GM23338 (cell line): ENCODE measurements around the gene CUX1. TPM values are rescaled to one million over a fixed set of nuclear protein-coding genes. Genes with fewer than 3 reads are reported as not detected.

Experiments
- ATAC-seq: fragments of 200-7000 bp; cut with Tn5 transposase; 3 replicates; pipeline ENCODE4 v1.9.1; 2020
- DNase-seq: peaks from one replicate; pipeline ENCODE4 v3.0.0-alpha.2; 2015; ENCODE audit warnings: low spot score
- H2AFZ ChIP-seq: fragments of 200-600 bp; sonication (generic); 2 replicates; pipeline ENCODE4 v1.8.0; 2016; ENCODE audit warnings: antibody characterized with exemption, mild to moderate bottlenecking, moderate library complexity
- H3F3A ChIP-seq: fragments of 200-600 bp; sonication (generic); replicated peaks from 2 replicates; pipeline ENCODE4 v1.8.0; 2017; ENCODE audit warnings: antibody characterized with exemption, mixed run types, low read depth
- H3K27ac ChIP-seq: fragments of 200-600 bp; sonication (generic); 2 replicates; pipeline ENCODE4 v1.6.1; 2016; ENCODE audit warnings: low read depth
- H3K27me3 ChIP-seq: fragments of 200-600 bp; sonication (generic); 2 replicates; pipeline ENCODE4 v1.8.0; 2016; ENCODE audit warnings: mild to moderate bottlenecking, mixed run types, moderate library complexity; ENCODE audit not compliant: insufficient read depth
- H3K36me3 ChIP-seq: fragments of 200-600 bp; sonication (generic); 2 replicates; pipeline ENCODE4 v1.8.0; 2016; ENCODE audit warnings: mild to moderate bottlenecking; ENCODE audit not compliant: insufficient read depth
- H3K4me1 ChIP-seq: fragments of 200-600 bp; sonication (generic); 2 replicates; pipeline ENCODE4 v1.8.0; 2016; ENCODE audit warnings: mild to moderate bottlenecking, moderate library complexity; ENCODE audit not compliant: insufficient read depth
- H3K4me2 ChIP-seq: fragments of 200-600 bp; sonication (generic); 2 replicates; pipeline ENCODE4 v1.7.1; 2017; ENCODE audit warnings: mixed run types
- H3K4me3 ChIP-seq: fragments of 200-600 bp; sonication (generic); 2 replicates; pipeline ENCODE4 v1.6.1; 2016; ENCODE audit warnings: mixed run types
- H3K79me2 ChIP-seq: fragments of 200-600 bp; sonication (generic); replicated peaks from 2 replicates; pipeline ENCODE4 v1.8.0; 2017; ENCODE audit warnings: mild to moderate bottlenecking; ENCODE audit not compliant: insufficient read depth
- H3K9me2 ChIP-seq: fragments of 200-600 bp; sonication (generic); 2 replicates; pipeline ENCODE4 v1.8.0; 2017; ENCODE audit not compliant: insufficient read depth
- H4K20me1 ChIP-seq: fragments of 200-600 bp; sonication (generic); replicated peaks from 2 replicates; pipeline ENCODE4 v1.8.0; 2017; ENCODE audit warnings: mild to moderate bottlenecking; ENCODE audit not compliant: insufficient read depth
- H3K27ac Mint-ChIP-seq: 2 replicates; pipeline ENCODE4 v1.8.0; 2020; ENCODE audit warnings: inconsistent platforms, mild to moderate bottlenecking, moderate library complexity, mixed read lengths
- H3K27me3 Mint-ChIP-seq: 3 replicates; pipeline ENCODE4 v1.8.0; 2022; ENCODE audit warnings: low read depth, mild to moderate bottlenecking, moderate library complexity, mixed read lengths, inconsistent platforms; ENCODE audit not compliant: insufficient read depth, poor library complexity
- H3K36me3 Mint-ChIP-seq: 3 replicates; pipeline ENCODE4 v1.8.0; 2021; ENCODE audit warnings: low read depth, mild to moderate bottlenecking, inconsistent platforms, moderate library complexity, mixed read lengths
- H3K4me1 Mint-ChIP-seq: 3 replicates; pipeline ENCODE4 v1.8.0; 2020; ENCODE audit warnings: mild to moderate bottlenecking, inconsistent platforms, mixed read lengths
- H3K4me3 Mint-ChIP-seq: 3 replicates; pipeline ENCODE4 v1.8.0; 2021; ENCODE audit warnings: moderate library complexity, mild to moderate bottlenecking, inconsistent platforms, mixed read lengths
- H3K9me3 Mint-ChIP-seq: 3 replicates; pipeline ENCODE4 v1.8.0; 2020; ENCODE audit warnings: moderate library complexity, mild to moderate bottlenecking, inconsistent platforms, mixed read lengths
- CREB1 ChIP-seq: fragments of 250-450 bp; sonication (Bioruptor Pico); IDR thresholded peaks from 2 replicates; pipeline ENCODE4 v1.5.0; 2020; ENCODE audit warnings: low read depth, mild to moderate bottlenecking, moderate library complexity
- ETS1 ChIP-seq: IDR thresholded peaks from 2 replicates; pipeline ENCODE4 v1.6.1; 2016; ENCODE audit warnings: antibody characterized with exemption
- EZH2phosphoT487 ChIP-seq: fragments of 200-600 bp; sonication (generic); IDR thresholded peaks from one replicate; pipeline ENCODE4 v1.8.1; 2018; ENCODE audit warnings: antibody characterized with exemption; ENCODE audit not compliant: unreplicated experiment
- NANOG ChIP-seq: IDR thresholded peaks from 2 replicates; pipeline ENCODE4 v1.6.1; 2016; ENCODE audit warnings: antibody characterized with exemption, borderline replicate concordance
- STAT1 ChIP-seq: IDR thresholded peaks from one replicate; pipeline ENCODE4 v1.6.1; 2016; ENCODE audit warnings: antibody characterized with exemption; ENCODE audit not compliant: unreplicated experiment
- polyA plus RNA-seq: library from polyadenylated mRNA; unstranded; fragments of >200 nt; fragmentation: Nextera tagmentation; extraction: Ambion mirVana; gene quantifications from 2 replicates; pipeline ENCODE4 v1.2.1, GENCODE V29; 2016
- total RNA-seq: library from RNA; depleted of rRNA; stranded (reverse); fragments of >200 nt; shearing (Covaris generic); gene quantifications from 2 replicates; pipeline ENCODE4 v1.2.3, GENCODE V29; 2014
- TF ChIP-seq, protein P1 (sequence below), 2 experiments: fragments of 200-600 bp in 1 of 2; sonication (generic) in 1 of 2; conservative IDR thresholded peaks; 2 replicates each; pipeline versions ENCODE4 v1.5.1 to v1.6.1; 2016 to 2017; ENCODE audit warnings: antibody characterized with exemption in 2 of 2, low read depth in 2 of 2, mild to moderate bottlenecking in 2 of 2, moderate library complexity in 1 of 2
- TF ChIP-seq, protein P2 (sequence below): IDR thresholded peaks from one replicate; pipeline ENCODE4 v1.6.1; 2018; ENCODE audit warnings: antibody characterized with exemption; ENCODE audit not compliant: unreplicated experiment

The CUX1 gene
- total and polyA plus RNA-seq, 2 experiments from 2014 or later = 49.9 to 64.0 TPM

DNA sequence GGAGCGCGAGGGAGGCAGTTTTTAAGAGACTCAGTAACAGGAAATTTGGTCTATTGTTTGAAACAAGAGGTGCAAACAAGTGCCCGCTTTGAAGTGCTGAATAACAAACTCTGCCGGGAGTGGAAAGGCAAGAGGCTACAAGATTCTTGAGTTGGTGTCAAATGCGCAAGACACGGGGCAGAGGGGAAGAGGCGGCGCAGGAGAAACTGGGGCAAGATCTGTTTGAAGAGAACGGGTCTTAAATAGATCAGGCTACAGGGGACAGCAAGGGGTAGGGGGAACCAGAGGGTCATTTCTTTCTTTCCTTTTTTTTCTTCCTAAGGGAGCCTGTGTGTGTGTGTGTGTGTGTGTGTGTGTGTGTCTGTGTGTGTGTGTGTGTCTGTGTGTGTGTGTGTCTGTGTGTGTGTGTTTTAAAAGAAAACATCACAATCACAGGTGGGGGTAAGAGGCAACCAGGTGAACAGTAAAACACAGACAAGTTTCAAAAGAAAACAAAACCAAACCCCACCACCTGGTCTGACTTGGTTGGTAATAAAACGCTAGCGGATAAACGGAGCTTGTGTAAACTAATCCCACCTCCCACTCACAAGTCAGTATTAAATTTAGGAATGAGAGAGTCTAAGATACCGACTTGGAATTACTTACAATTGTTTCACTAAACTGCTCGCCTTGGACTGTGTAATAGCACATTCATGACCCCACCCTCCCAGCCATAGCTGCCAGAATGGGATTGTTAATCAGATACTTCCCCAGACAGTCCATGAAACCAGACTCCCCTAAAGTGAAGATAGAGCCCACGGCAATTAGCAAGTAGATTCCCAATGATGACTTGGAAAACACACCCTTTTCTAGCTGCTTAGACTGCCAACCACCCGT lies 13.1 kb upstream of the CUX1 start:
- peaks cover 15% of the 10 kb centered on the region for H3K4me1 Mint-ChIP-seq
- no peaks in the 10 kb centered on the region; the same call in 1 of the 3 replicates for H3K9me3 Mint-ChIP-seq
- peak overlapping the region; percentile 73; the same call in 1 of the 2 replicates for H2AFZ ChIP-seq
- H3K27me3 Mint-ChIP-seq = peaks cover 16% of the 10 kb centered on the region
- H4K20me1 ChIP-seq = no peaks in the 10 kb centered on the region
- peak overlapping the region; percentile 52 for H3K4me3 Mint-ChIP-seq
- no peaks in the 10 kb centered on the region for H3K79me2 ChIP-seq
- H3K27me3 ChIP-seq = peaks cover 17% of the 10 kb centered on the region
- H3K27ac ChIP-seq = no peak overlapping the region
- H3K9me2 ChIP-seq = no peaks in the 10 kb centered on the region
- no peaks in the 10 kb centered on the region for H3K36me3 Mint-ChIP-seq
- H3F3A ChIP-seq = no peaks in the 10 kb centered on the region
- no peak overlapping the region for H3K27ac Mint-ChIP-seq
- no peak for TF ChIP-seq STAT1
- TF ChIP-seq NANOG = 0 out of 2 replicates have a peak, but pooled peaks have one; percentile 28
- peak overlapping the region; percentile 75 for H3K4me2 ChIP-seq
- H3K36me3 ChIP-seq = no peaks in the 10 kb centered on the region
- peaks cover 15% of the 10 kb centered on the region for H3K4me1 ChIP-seq
- peak overlapping the region; percentile 45 for H3K4me3 ChIP-seq
- peak; percentile 86 for ATAC-seq
- peak; percentile 83 for DNase-seq

DNA sequence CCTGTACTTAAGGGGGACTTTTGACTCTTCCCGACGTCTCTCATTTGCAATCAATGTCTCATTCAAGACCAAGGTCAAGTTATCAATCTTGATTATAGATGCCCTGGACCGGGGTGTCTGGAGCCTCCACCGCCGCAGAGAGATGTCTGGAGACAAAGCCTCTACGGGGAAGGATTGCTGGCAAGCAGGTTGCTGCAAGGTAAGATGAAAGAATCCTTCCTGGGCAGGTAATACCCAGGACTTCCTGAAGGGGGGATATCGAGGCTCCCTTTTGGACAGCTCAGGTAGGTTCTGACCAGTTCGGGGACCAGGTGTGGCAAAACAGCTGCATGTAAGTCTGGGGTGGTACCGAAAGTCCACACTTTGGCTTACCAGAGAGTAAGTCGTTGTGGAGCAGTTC lies 12.5 kb upstream of the CUX1 start:
- H3K9me2 ChIP-seq = no peaks in the 10 kb centered on the region
- H3K36me3 ChIP-seq = no peaks in the 10 kb centered on the region
- no peak for TF ChIP-seq EZH2phosphoT487
- no peak for TF ChIP-seq ETS1
- TF ChIP-seq CREB1 (CRISPR knock-in tag) = no peak
- TF ChIP-seq, protein P1, sequence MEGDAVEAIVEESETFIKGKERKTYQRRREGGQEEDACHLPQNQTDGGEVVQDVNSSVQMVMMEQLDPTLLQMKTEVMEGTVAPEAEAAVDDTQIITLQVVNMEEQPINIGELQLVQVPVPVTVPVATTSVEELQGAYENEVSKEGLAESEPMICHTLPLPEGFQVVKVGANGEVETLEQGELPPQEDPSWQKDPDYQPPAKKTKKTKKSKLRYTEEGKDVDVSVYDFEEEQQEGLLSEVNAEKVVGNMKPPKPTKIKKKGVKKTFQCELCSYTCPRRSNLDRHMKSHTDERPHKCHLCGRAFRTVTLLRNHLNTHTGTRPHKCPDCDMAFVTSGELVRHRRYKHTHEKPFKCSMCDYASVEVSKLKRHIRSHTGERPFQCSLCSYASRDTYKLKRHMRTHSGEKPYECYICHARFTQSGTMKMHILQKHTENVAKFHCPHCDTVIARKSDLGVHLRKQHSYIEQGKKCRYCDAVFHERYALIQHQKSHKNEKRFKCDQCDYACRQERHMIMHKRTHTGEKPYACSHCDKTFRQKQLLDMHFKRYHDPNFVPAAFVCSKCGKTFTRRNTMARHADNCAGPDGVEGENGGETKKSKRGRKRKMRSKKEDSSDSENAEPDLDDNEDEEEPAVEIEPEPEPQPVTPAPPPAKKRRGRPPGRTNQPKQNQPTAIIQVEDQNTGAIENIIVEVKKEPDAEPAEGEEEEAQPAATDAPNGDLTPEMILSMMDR (conservative IDR thresholded peaks at IDR 0.05; ENCODE audit: low read depth in 2 of 2) = peak; percentile 58 to 62
- TF ChIP-seq, protein P2, sequence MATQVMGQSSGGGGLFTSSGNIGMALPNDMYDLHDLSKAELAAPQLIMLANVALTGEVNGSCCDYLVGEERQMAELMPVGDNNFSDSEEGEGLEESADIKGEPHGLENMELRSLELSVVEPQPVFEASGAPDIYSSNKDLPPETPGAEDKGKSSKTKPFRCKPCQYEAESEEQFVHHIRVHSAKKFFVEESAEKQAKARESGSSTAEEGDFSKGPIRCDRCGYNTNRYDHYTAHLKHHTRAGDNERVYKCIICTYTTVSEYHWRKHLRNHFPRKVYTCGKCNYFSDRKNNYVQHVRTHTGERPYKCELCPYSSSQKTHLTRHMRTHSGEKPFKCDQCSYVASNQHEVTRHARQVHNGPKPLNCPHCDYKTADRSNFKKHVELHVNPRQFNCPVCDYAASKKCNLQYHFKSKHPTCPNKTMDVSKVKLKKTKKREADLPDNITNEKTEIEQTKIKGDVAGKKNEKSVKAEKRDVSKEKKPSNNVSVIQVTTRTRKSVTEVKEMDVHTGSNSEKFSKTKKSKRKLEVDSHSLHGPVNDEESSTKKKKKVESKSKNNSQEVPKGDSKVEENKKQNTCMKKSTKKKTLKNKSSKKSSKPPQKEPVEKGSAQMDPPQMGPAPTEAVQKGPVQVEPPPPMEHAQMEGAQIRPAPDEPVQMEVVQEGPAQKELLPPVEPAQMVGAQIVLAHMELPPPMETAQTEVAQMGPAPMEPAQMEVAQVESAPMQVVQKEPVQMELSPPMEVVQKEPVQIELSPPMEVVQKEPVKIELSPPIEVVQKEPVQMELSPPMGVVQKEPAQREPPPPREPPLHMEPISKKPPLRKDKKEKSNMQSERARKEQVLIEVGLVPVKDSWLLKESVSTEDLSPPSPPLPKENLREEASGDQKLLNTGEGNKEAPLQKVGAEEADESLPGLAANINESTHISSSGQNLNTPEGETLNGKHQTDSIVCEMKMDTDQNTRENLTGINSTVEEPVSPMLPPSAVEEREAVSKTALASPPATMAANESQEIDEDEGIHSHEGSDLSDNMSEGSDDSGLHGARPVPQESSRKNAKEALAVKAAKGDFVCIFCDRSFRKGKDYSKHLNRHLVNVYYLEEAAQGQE = no peak
- H3F3A ChIP-seq = no peaks in the 10 kb centered on the region
- no peaks in the 10 kb centered on the region for H4K20me1 ChIP-seq
- H3K9me3 Mint-ChIP-seq = no peaks in the 10 kb centered on the region; the same call in 1 of the 3 replicates
- DNase-seq (peak; percentile 86), ATAC-seq (peak; percentile 96)
- peaks cover 17% of the 10 kb centered on the region for H3K27me3 ChIP-seq
- peak overlapping the region; percentile 75 for H3K4me2 ChIP-seq
- peak overlapping the region; percentile 25; the same call in 1 of the 2 replicates for H2AFZ ChIP-seq
- H3K4me3 ChIP-seq = peak overlapping the region; percentile 45
- H3K4me1 Mint-ChIP-seq = peaks cover 15% of the 10 kb centered on the region
- no peaks in the 10 kb centered on the region for H3K79me2 ChIP-seq
- H3K36me3 Mint-ChIP-seq = no peaks in the 10 kb centered on the region
- H3K27ac Mint-ChIP-seq = no peak overlapping the region
- H3K4me1 ChIP-seq = peaks cover 15% of the 10 kb centered on the region
- no peak overlapping the region for H3K27ac ChIP-seq
- H3K27me3 Mint-ChIP-seq = peaks cover 16% of the 10 kb centered on the region
- peak overlapping the region; percentile 52 for H3K4me3 Mint-ChIP-seq
